Right atrium auricular region (tissue), 2 donors: ENCODE measurements around the gene CLDN5. TPM values are rescaled to one million over a fixed set of nuclear protein-coding genes. Genes with fewer than 3 reads are reported as not detected.

Source experiments
- DNase-seq: peaks from one replicate; pipeline ENCODE4 v3.0.0-alpha.2; 2019; ENCODE audit warnings: low spot score
- H3K27ac ChIP-seq, 2 donors: fragments of 200-600 bp; sonication (generic); 1 replicate in 1 of 2; 2 replicates in 1 of 2; pipeline ENCODE4 v1.5.1; 2016 to 2019
- H3K27me3 ChIP-seq, 2 donors: fragments of 200-600 bp; sonication (generic); one replicate each; pipeline versions ENCODE4 v1.5.1 to v1.6.0; 2017 to 2019
- H3K36me3 ChIP-seq: fragments of 200-600 bp; sonication (generic); one replicate; pipeline ENCODE4 v1.5.1; 2016
- H3K4me1 ChIP-seq, 2 donors: fragments of 200-600 bp; sonication (generic); one replicate each; pipeline versions ENCODE4 v1.5.1 to v1.6.0; 2017 to 2019
- H3K4me3 ChIP-seq, 2 donors: fragments of 200-600 bp; sonication (generic); 1 replicate in 1 of 2; 2 replicates in 1 of 2; pipeline ENCODE4 v1.5.1; 2017 to 2019; ENCODE audit warnings: mild to moderate bottlenecking in 1 of 2, moderate library complexity in 1 of 2
- H3K9me3 ChIP-seq, 2 donors: fragments of 200-600 bp; sonication (generic); one replicate each; pipeline ENCODE4 v1.5.1; 2019
- CTCF ChIP-seq, 2 donors: fragments of 200-600 bp; sonication (generic); IDR thresholded peaks; one replicate each; pipeline ENCODE4 v1.5.1; 2019; ENCODE audit warnings: antibody characterized with exemption in 2 of 2
- total RNA-seq, 2 donors: library from RNA; depleted of rRNA; stranded (reverse); fragments of >200 nt; gene quantifications; one replicate each; pipeline ENCODE4 v1.1.0, GENCODE V29; 2016

CLDN5 gene
- total RNA-seq, 2 donors from 2014 or later, result 16.7 to 44.3 TPM

GRCh38 chr22:19527321-19527721 lies 3.1 kb upstream of the CLDN5 start:
- TF ChIP-seq CTCF (IDR thresholded peaks at IDR 0.05), result no peak
- Histone ChIP-seq H3K4me3 (no peak overlapping the region), H3K27ac (no peak overlapping the region), H3K36me3 (no peaks in the 10 kb centered on the region), H3K27me3 (peaks cover 0 to 9% of the 10 kb centered on the region in 2 donors), H3K9me3 (no peaks in the 10 kb centered on the region), H3K4me1 (peaks cover 0 to 31% of the 10 kb centered on the region in 2 donors)
- DNase-seq, result no peak

- TF ChIP-seq CTCF (IDR thresholded peaks at IDR 0.05), result no peak
- no peaks in the 10 kb centered on the region for H3K36me3 ChIP-seq
- peaks cover 0 to 34% of the 10 kb centered on the region in 2 donors for H3K4me1 ChIP-seq
- peaks cover 0 to 9% of the 10 kb centered on the region in 2 donors for H3K27me3 ChIP-seq
- H3K9me3 ChIP-seq, result no peaks in the 10 kb centered on the region
- no peak overlapping the region for H3K4me3 ChIP-seq
- no peak for DNase-seq
- H3K27ac ChIP-seq, result no peak overlapping the region
These were observed 2.5 kb upstream of the CLDN5 start for GRCh38 chr22:19526702-19527111.

GRCh38 chr22:19526076-19526701 lies 2.0 kb upstream of the CLDN5 start:
- Histone ChIP-seq H3K4me3 (no peak overlapping the region), H3K27ac (peak overlapping the region; percentile 76 to 78), H3K27me3 (peaks cover 0 to 9% of the 10 kb centered on the region in 2 donors), H3K9me3 (no peaks in the 10 kb centered on the region), H3K4me1 (peaks cover 0 to 34% of the 10 kb centered on the region in 2 donors), H3K36me3 (no peaks in the 10 kb centered on the region)
- no peak for TF ChIP-seq CTCF (IDR thresholded peaks at IDR 0.05)
- no peak for DNase-seq

GRCh38 chr22:19525666-19526065 lies 1.5 kb upstream of the CLDN5 start:
- Histone ChIP-seq H3K4me1 (peaks cover 0 to 34% of the 10 kb centered on the region in 2 donors), H3K27ac (peak overlapping the region; percentile 76 to 78), H3K36me3 (no peaks in the 10 kb centered on the region), H3K27me3 (peaks cover 0 to 9% of the 10 kb centered on the region in 2 donors), H3K4me3 (no peak overlapping the region), H3K9me3 (no peaks in the 10 kb centered on the region)
- no peak for DNase-seq
- TF ChIP-seq CTCF (IDR thresholded peaks at IDR 0.05), result no peak

- no peak for TF ChIP-seq CTCF (IDR thresholded peaks at IDR 0.05)
- DNase-seq, result no peak
- Histone ChIP-seq H3K4me1 (peaks cover 0 to 34% of the 10 kb centered on the region in 2 donors), H3K4me3 (peak overlapping the region; percentile 39 to 51), H3K36me3 (no peaks in the 10 kb centered on the region), H3K27ac (peak overlapping the region; percentile 76 to 78), H3K9me3 (no peaks in the 10 kb centered on the region), H3K27me3 (peaks cover 0 to 9% of the 10 kb centered on the region in 2 donors)
These were observed 978 bp upstream of the CLDN5 start for GRCh38 chr22:19525116-19525660.
